Measurements from ENCODE around the gene LY6G5C. TPM values are rescaled to one million over a fixed set of nuclear protein-coding genes. Genes with fewer than 3 reads are reported as not detected.

The LY6G5C gene
- polyA plus RNA-seq, 1 experiment: 2.0 TPM

DNA sequence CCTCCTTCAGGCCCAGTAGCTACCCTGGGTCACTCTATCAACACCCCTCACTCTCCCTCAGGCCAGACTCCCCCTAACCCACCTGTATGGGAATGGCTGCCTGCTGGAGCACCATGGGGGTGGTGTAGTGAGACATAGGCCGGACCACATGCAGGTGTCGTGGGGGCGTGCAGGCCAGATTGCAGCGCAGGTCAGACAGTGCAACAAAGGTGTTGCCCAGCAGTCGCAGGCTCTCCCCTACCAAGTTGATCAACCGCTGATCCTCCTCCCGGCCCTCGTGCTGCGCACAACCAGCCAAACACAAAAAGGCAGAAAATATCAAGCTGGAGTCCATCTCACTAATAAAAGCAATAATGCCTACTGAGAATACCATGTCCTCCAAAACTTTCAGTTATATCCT is 35.5 kb downstream of the LY6G5C start:
- no peak for DNase-seq (ENCODE audit: low read depth, low spot score)
- POLR2A ChIA-PET: no interaction called here
- H3K9me3 ChIP-seq (ENCODE audit: control insufficient read depth, insufficient read depth, low read length): no peaks in the 10 kb centered on the region; the same call in 1 of the 2 replicates
- CTCF ChIA-PET: no interaction called here
- H3K27me3 ChIP-seq (ENCODE audit: control insufficient read depth, insufficient read depth, low read length): no peaks in the 10 kb centered on the region
- no peak overlapping the region for H3K4me3 ChIP-seq (ENCODE audit: low read depth, low read length)
- TF ChIP-seq, protein P1, sequence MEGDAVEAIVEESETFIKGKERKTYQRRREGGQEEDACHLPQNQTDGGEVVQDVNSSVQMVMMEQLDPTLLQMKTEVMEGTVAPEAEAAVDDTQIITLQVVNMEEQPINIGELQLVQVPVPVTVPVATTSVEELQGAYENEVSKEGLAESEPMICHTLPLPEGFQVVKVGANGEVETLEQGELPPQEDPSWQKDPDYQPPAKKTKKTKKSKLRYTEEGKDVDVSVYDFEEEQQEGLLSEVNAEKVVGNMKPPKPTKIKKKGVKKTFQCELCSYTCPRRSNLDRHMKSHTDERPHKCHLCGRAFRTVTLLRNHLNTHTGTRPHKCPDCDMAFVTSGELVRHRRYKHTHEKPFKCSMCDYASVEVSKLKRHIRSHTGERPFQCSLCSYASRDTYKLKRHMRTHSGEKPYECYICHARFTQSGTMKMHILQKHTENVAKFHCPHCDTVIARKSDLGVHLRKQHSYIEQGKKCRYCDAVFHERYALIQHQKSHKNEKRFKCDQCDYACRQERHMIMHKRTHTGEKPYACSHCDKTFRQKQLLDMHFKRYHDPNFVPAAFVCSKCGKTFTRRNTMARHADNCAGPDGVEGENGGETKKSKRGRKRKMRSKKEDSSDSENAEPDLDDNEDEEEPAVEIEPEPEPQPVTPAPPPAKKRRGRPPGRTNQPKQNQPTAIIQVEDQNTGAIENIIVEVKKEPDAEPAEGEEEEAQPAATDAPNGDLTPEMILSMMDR (IDR thresholded peaks at IDR 0.05; ENCODE audit: low read depth, low read length): no peak
- no peak overlapping the region for H3K27ac ChIP-seq (ENCODE audit: low read depth, low read length)

DNA sequence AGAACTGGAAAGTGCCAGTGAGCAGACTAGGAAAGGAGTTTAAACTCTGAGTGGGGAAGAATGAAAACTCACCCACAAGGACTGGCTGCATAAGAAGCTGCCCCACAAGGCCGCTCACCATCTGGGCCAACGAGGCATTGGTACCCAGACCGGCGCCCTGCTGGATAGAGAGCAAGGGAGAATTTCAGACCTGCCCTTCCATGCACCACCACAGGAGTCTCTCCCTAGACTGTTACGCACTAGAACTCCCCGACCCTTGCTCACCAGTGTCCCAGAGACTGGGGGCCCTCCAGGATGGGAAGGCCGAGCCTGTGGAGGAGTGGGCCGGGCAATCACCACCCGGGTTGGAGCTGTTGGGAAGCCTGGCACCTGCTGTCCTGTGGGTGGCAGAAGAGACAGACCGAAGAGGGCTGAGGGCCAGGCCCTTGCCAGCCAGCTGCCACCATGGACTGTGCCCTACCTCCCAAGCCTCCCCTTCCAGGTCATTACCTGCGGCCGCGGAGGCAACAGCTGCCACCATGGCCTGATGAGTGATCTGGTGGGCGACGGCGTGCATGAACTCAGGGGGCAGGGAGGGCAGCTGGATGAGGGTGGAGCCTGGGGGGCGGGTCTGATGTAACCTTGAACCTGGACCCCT is 36.9 kb downstream of the LY6G5C start:
- no peak for DNase-seq (ENCODE audit: low read depth, low spot score)
- CTCF ChIA-PET: interaction anchor here (0.6 kb wide), 1 partner anchor 220 kb away, joined by 3 read pairs; no protein-coding TSS in a partner anchor
- TF ChIP-seq, protein P1 (IDR thresholded peaks at IDR 0.05; ENCODE audit: low read depth, low read length): no peak
- H3K27me3 ChIP-seq (ENCODE audit: control insufficient read depth, insufficient read depth, low read length): no peaks in the 10 kb centered on the region
- POLR2A ChIA-PET: interaction anchor here (0.8 kb wide), 1 partner anchor 9 kb away, joined by 4 read pairs; the partner anchor contains the start of gene BAG6
- no peaks in the 10 kb centered on the region; the same call in 1 of the 2 replicates for H3K9me3 ChIP-seq (ENCODE audit: control insufficient read depth, insufficient read depth, low read length)
- H3K4me3 ChIP-seq (ENCODE audit: low read depth, low read length): no peak overlapping the region
- H3K27ac ChIP-seq (ENCODE audit: low read depth, low read length): no peak overlapping the region

DNA sequence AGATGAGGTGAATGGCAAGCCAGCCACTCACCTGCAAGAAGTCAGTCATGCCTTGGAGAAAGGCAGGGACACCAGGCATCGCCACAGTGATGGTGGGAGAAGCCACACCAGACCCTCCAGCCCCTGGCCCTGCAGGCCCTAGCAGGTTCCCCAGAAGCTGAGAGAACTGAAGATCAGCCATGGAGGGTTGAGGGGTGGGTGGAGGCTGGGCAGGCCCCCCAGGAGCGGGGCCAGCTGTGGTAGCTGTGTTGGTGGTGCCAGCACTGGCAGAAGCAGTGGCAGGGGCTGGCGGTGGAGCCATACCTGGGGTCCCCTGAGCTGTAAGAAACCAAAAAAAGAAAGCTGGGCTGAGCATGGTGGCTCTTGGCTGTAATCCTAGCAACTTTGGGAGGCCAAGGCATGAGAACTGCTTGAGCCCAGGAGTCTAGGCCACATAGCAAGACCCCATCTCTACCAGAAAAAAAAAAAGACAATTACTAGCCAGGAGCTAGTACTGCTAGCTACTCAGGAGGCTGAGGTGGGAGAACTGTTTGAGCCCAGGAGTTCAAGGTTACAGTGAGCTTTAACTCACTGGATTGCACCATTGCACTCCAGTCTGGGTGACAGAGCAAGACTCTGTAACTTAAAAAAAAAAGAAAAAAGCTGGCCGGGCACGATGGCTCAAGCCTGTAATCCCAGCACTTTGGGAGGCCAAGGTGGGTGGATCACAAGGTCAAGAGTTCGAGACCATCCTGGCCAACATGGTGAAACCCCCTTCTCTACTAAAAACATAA is 37.9 kb downstream of the LY6G5C start:
- H3K27me3 ChIP-seq (ENCODE audit: control insufficient read depth, insufficient read depth, low read length): no peaks in the 10 kb centered on the region
- ChIA-PET CTCF (interaction anchor here (0.6 to 0.9 kb wide), 2 partner anchors 45 to 221 kb away, joined by 3 read pairs; no protein-coding TSS in a partner anchor), POLR2A (interaction anchor here (0.8 kb wide), 2 partner anchors 10 to 11 kb away, joined by 4 to 6 read pairs; partner anchors contain the start of gene BAG6)
- H3K27ac ChIP-seq (ENCODE audit: low read depth, low read length): no peak overlapping the region
- TF ChIP-seq, protein P1 (IDR thresholded peaks at IDR 0.05; ENCODE audit: low read depth, low read length): no peak
- no peaks in the 10 kb centered on the region; the same call in 1 of the 2 replicates for H3K9me3 ChIP-seq (ENCODE audit: control insufficient read depth, insufficient read depth, low read length)
- DNase-seq (ENCODE audit: low read depth, low spot score): no peak
- no peak overlapping the region for H3K4me3 ChIP-seq (ENCODE audit: low read depth, low read length)

DNA sequence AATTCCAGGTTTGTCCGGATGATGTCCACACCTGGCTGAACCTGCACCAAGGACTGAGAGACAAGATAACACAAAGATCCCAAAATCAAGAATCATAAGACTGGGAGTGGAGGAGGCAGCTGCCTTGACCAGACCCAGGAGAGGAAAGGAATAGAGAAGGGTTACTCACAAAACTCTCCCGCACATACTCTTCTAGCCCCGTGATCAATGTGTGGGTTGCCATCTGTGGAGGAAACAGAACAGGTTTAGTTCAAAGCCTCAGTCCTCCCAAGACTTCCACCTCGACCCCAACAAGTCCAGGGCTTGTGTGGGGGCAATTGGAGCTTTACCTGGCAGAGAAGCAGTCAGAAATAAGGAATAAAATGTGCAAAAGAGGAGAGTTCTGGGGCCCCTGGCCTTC is 39.5 kb downstream of the LY6G5C start:
- Histone ChIP-seq H3K4me3 (ENCODE audit: low read depth, low read length) (no peak overlapping the region), H3K9me3 (ENCODE audit: control insufficient read depth, insufficient read depth, low read length) (no peaks in the 10 kb centered on the region), H3K27me3 (ENCODE audit: control insufficient read depth, insufficient read depth, low read length) (no peaks in the 10 kb centered on the region), H3K27ac (ENCODE audit: low read depth, low read length) (no peak overlapping the region)
- no peak for DNase-seq (ENCODE audit: low read depth, low spot score)
- ChIA-PET POLR2A (no interaction called here), CTCF (no interaction called here)
- TF ChIP-seq, protein P1 (IDR thresholded peaks at IDR 0.05; ENCODE audit: low read depth, low read length): no peak

DNA sequence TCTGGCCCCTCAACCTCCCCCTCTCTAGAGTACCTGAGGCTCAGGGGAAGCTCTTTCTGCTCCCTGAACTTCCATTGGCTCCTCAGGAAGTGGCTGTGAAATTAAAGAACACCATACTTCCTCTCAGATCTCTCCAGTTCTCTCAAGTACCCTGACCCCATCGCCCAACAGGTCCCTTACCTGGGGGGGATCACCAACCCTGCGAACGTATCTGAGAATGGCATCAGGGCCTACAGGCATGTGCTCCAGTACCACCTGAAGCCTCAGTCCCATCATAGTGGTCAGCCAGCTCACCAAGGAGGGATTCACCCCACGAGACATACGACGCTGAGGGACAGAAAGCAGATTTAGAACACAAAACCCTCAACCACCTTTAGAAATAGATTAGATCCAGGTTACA is 40.3 kb downstream of the LY6G5C start:
- Histone ChIP-seq H3K27ac (ENCODE audit: low read depth, low read length) (no peak overlapping the region), H3K4me3 (ENCODE audit: low read depth, low read length) (no peak overlapping the region), H3K27me3 (ENCODE audit: control insufficient read depth, insufficient read depth, low read length) (no peaks in the 10 kb centered on the region), H3K9me3 (ENCODE audit: control insufficient read depth, insufficient read depth, low read length) (no peaks in the 10 kb centered on the region)
- TF ChIP-seq, protein P1 (IDR thresholded peaks at IDR 0.05; ENCODE audit: low read depth, low read length): no peak
- DNase-seq (ENCODE audit: low read depth, low spot score): no peak
- CTCF ChIA-PET: no interaction called here
- POLR2A ChIA-PET: interaction anchor here (4.5 kb wide), 1 partner anchor 11 kb away, joined by 37 read pairs; the partner anchor contains the start of gene BAG6
